CD14-positive monocyte (primary cell): ENCODE results near the gene TALDO1. TPM values are rescaled to one million over a fixed set of nuclear protein-coding genes. Genes with fewer than 3 reads are reported as not detected.

Source experiments
- DNase-seq, 3 donors: peaks; one replicate each; pipeline ENCODE4 v3.0.0-alpha.2; 2011 to 2022
- H2AFZ ChIP-seq: 2 replicates; pipeline ENCODE4 v1.6.0; 2012; ENCODE audit warnings: mild to moderate bottlenecking, low read depth, low read length, inconsistent platforms; ENCODE audit not compliant: insufficient read depth, poor library complexity, severe bottlenecking
- H3K27ac ChIP-seq, 2 donors: 1 replicate in 1 of 2; 2 replicates in 1 of 2; pipeline ENCODE4 v1.5.1; 2012 to 2013; ENCODE audit warnings: low read length in 2 of 2, control low read depth in 1 of 2, inconsistent platforms in 1 of 2, low read depth in 1 of 2, mild to moderate bottlenecking in 1 of 2
- H3K27me3 ChIP-seq, 2 donors: one replicate each; pipeline versions ENCODE4 v1.6.0 to v1.6.1; 2011 to 2013; ENCODE audit warnings: low read length in 2 of 2; ENCODE audit not compliant: control insufficient read depth in 2 of 2, insufficient read depth in 2 of 2
- H3K36me3 ChIP-seq, 2 donors: replicated peaks in 1 of 2; 1 replicate in 1 of 2; 2 replicates in 1 of 2; pipeline versions ENCODE4 v1.5.1 to v1.6.1; 2012 to 2013; ENCODE audit warnings: low read length in 2 of 2, control low read depth in 1 of 2, inconsistent platforms in 1 of 2, mild to moderate bottlenecking in 1 of 2; ENCODE audit not compliant: insufficient read depth in 2 of 2, control insufficient read depth in 1 of 2
- H3K4me1 ChIP-seq, 2 donors: 1 replicate in 1 of 2; 2 replicates in 1 of 2; pipeline versions ENCODE4 v1.5.1 to v1.6.1; 2012 to 2013; ENCODE audit warnings: low read length in 2 of 2, control low read depth in 1 of 2, inconsistent platforms in 1 of 2, mild to moderate bottlenecking in 1 of 2, moderate library complexity in 1 of 2; ENCODE audit not compliant: insufficient read depth in 2 of 2, control insufficient read depth in 1 of 2
- H3K4me2 ChIP-seq: replicated peaks from 2 replicates; pipeline ENCODE3; 2012; ENCODE audit warnings: low read length, moderate library complexity, mild to moderate bottlenecking; ENCODE audit not compliant: poor library complexity, severe bottlenecking; ENCODE audit errors: extremely low read depth
- H3K4me3 ChIP-seq, 3 experiments: fragments of 200-600 bp in 1 of 3; sonication (generic) in 1 of 3; replicated peaks in 1 of 3; 1 replicate in 2 of 3; 2 replicates in 1 of 3; pipeline ENCODE4 v1.5.1; 2011 to 2013; ENCODE audit warnings: low read length in 3 of 3, mild to moderate bottlenecking in 3 of 3, control low read depth in 2 of 3, low read depth in 2 of 3, inconsistent platforms in 1 of 3, moderate library complexity in 1 of 3
- H3K79me2 ChIP-seq: 2 replicates; pipeline ENCODE4 v1.6.0; 2012; ENCODE audit warnings: mild to moderate bottlenecking, control low read depth, inconsistent platforms, low read length, moderate library complexity; ENCODE audit not compliant: insufficient read depth
- H3K9ac ChIP-seq: 2 replicates; pipeline ENCODE4 v1.6.0; 2017; ENCODE audit warnings: low read length, mild to moderate bottlenecking; ENCODE audit not compliant: insufficient read depth, poor library complexity, severe bottlenecking
- H3K9me3 ChIP-seq, 2 donors: replicated peaks in 1 of 2; 1 replicate in 1 of 2; 2 replicates in 1 of 2; pipeline versions ENCODE4 v1.5.1 to v1.6.1; 2012 to 2013; ENCODE audit warnings: low read length in 2 of 2, control low read depth in 1 of 2; ENCODE audit not compliant: control insufficient read depth in 1 of 2, insufficient read depth in 1 of 2
- H4K20me1 ChIP-seq: 2 replicates; pipeline ENCODE4 v1.6.0; 2012; ENCODE audit warnings: mild to moderate bottlenecking, low read length, control low read depth, moderate library complexity; ENCODE audit not compliant: insufficient read depth
- H3K27ac Mint-ChIP-seq, 7 donors: one replicate each; pipeline ENCODE4 v1.8.0; 2020; ENCODE audit warnings: mild to moderate bottlenecking in 7 of 7, mixed read lengths in 7 of 7, moderate library complexity in 6 of 7, inconsistent platforms in 2 of 7
- H3K27me3 Mint-ChIP-seq, 3 donors: one replicate each; pipeline ENCODE4 v1.8.0; 2021 to 2022; ENCODE audit warnings: low read depth in 3 of 3, mild to moderate bottlenecking in 3 of 3, mixed read lengths in 3 of 3, moderate library complexity in 3 of 3, inconsistent platforms in 1 of 3
- H3K36me3 Mint-ChIP-seq, 2 donors: one replicate each; pipeline ENCODE4 v1.8.0; 2020; ENCODE audit warnings: mixed read lengths in 2 of 2, inconsistent platforms in 1 of 2, mild to moderate bottlenecking in 1 of 2
- H3K4me1 Mint-ChIP-seq: one replicate; pipeline ENCODE4 v1.8.0; 2020; ENCODE audit warnings: mild to moderate bottlenecking, mixed read lengths
- H3K4me3 Mint-ChIP-seq, 2 donors: one replicate each; pipeline ENCODE4 v1.8.0; 2020; ENCODE audit warnings: mild to moderate bottlenecking in 2 of 2, mixed read lengths in 2 of 2, moderate library complexity in 1 of 2
- H3K9me3 Mint-ChIP-seq, 7 donors: one replicate each; pipeline ENCODE4 v1.8.0; 2020 to 2022; ENCODE audit warnings: mixed read lengths in 7 of 7, mild to moderate bottlenecking in 6 of 7, moderate library complexity in 6 of 7, inconsistent platforms in 2 of 7
- WGBS: methylation state at CpG from one replicate; pipeline ENCODE4 v1.1.5; 2013; ENCODE audit warnings: missing lambda C conversion rate; ENCODE audit not compliant: insufficient coverage; 5-methylcytosine and 5-hydroxymethylcytosine counted together
- intact Hi-C, 2 donors: fragments of 100-400 bp; cut with micrococcal nuclease; formaldehyde crosslinking; loops; one replicate each; pipeline versions ENCODE4 v1.15.0 to v1.15.1; 2023
- polyA plus RNA-seq, 3 donors: library from polyadenylated mRNA; depleted of rRNA in 1 of 3; unstranded in 2 of 3; stranded (reverse) in 1 of 3; fragments of 300-500 nt in 2 of 3; fragments of >200 nt in 1 of 3; fragmentation: Illumina TruSeq in 2 of 3; gene quantifications; 1 replicate in 2 of 3; 2 replicates in 1 of 3; pipeline ENCODE4 v1.2.3, GENCODE V29; 2012 to 2021
- TF ChIP-seq, protein P1 (sequence below): fragments of 200-600 bp; IDR thresholded peaks from one replicate; pipeline ENCODE4 v1.8.0; 2022; ENCODE audit warnings: antibody characterized with exemption, mild to moderate bottlenecking

TALDO1 gene
- polyA plus RNA-seq, 3 donors, result 502 to 1,249 (median 1,224) TPM

DNA sequence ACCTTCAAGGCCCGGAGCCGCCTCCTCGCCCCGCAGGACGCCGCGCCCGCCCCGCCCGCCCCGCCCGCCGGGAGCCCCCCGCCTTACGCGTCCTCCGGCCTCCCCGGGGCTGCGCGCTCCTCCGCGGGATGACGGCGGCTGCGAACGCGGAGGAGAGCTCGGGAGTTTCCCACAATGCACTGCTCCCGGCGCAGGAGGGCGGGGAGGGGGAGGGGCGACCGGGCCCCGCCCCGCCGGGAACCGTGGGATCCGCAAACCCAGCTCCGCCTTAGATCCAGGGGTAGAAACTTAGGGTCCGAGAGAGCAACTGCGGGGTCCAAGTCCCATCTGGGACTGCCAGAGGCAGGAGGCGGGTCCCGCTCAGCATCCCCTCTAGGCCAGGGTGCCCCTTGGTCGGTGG is 42.7 kb downstream of the TALDO1 start, which contains the start of gene CEND1:
TSS of gene CEND1 (minus strand) at position 148 of the 400 bp plus-strand sequence. CDS start 1,514 bp downstream, outside the sequence.
- no peaks in the 10 kb centered on the region for H3K9me3 ChIP-seq
- peaks cover 4 to 28% of the 10 kb centered on the region in 2 donors for H3K27me3 ChIP-seq
- 3% methylated on average over 22 of the region's 44 CpGs for WGBS
- TF ChIP-seq, protein P1, sequence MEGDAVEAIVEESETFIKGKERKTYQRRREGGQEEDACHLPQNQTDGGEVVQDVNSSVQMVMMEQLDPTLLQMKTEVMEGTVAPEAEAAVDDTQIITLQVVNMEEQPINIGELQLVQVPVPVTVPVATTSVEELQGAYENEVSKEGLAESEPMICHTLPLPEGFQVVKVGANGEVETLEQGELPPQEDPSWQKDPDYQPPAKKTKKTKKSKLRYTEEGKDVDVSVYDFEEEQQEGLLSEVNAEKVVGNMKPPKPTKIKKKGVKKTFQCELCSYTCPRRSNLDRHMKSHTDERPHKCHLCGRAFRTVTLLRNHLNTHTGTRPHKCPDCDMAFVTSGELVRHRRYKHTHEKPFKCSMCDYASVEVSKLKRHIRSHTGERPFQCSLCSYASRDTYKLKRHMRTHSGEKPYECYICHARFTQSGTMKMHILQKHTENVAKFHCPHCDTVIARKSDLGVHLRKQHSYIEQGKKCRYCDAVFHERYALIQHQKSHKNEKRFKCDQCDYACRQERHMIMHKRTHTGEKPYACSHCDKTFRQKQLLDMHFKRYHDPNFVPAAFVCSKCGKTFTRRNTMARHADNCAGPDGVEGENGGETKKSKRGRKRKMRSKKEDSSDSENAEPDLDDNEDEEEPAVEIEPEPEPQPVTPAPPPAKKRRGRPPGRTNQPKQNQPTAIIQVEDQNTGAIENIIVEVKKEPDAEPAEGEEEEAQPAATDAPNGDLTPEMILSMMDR, result no peak
- H3K4me1 ChIP-seq, result no peaks in the 10 kb centered on the region
- no peak within 1 kb of the TSS for H3K4me2 ChIP-seq
- H3K9me3 Mint-ChIP-seq, result peaks cover 0 to 2% (median 0%) of the 10 kb centered on the region in 7 donors
- H3K36me3 ChIP-seq, result peaks cover 5 to 9% of the 10 kb centered on the region in 2 donors
- no peak for DNase-seq
- H2AFZ ChIP-seq, result no peak within 1 kb of the TSS
- H3K36me3 Mint-ChIP-seq, result peaks cover 17 to 20% of the 10 kb centered on the region in 2 donors
- H3K27ac ChIP-seq, result no peak within 1 kb of the TSS
- no peaks in the 10 kb centered on the region for H3K4me1 Mint-ChIP-seq
- H3K79me2 ChIP-seq, result no peaks in the 10 kb centered on the region
- intact Hi-C loops, result no loop called here
- H4K20me1 ChIP-seq, result peaks cover 12% of the 10 kb centered on the region
- peaks cover 15 to 37% (median 20%) of the 10 kb centered on the region in 3 donors for H3K27me3 Mint-ChIP-seq
- H3K9ac ChIP-seq, result no peak within 1 kb of the TSS
- H3K4me3 ChIP-seq, result no peak within 1 kb of the TSS
- peak within 1 kb of the TSS; percentile 37 to 46 for H3K4me3 Mint-ChIP-seq
- no peak within 1 kb of the TSS for H3K27ac Mint-ChIP-seq

DNA sequence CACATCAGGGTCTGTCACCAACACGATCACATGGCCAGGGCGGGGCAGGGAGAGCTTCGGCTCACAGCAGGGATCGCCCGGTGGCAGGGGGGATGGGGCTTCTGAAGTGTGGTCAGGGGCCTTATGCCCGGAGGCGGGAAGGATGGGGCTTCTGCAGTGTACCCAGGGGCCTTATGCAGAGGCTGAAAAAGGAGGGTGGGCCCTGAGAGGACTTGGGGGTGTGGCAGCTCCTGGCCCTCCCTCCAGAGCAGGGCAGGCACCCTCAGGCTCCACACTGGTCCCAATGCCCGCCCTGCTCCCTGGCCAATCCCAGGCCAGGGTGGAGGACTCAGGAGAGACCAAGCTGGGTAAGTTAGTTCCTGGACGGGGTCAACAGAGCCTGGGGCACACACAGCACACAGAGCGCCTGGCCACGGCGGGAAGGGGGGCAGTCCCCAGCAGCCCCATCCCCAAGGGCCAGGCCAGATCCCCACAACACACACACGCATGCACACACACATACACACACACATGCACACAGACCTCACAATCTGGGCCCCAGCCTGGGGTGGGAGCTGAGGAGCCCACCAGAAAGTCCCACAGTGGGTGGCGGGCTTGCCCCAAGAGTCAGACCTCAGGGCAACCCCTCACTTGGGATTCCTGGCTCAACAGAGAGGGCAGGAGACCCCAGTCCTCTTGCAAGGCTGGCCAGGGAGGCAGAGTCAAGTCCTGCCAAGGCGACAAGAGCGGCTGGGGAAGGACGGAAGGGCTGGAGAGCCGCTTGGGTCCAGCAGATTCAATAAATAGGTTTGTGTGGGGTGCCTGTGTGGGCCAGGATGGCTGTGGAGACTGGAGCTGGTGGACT is 43.7 kb downstream of the TALDO1 start:
- TF ChIP-seq, protein P1, result no peak
- H3K9me3 Mint-ChIP-seq, result peaks cover 0 to 2% (median 0%) of the 10 kb centered on the region in 7 donors
- Histone ChIP-seq H3K27ac (no peak overlapping the region), H3K9me3 (no peaks in the 10 kb centered on the region), H3K36me3 (peaks cover 5 to 9% of the 10 kb centered on the region in 2 donors), H3K4me1 (peaks cover 9% of the 10 kb centered on the region in 2 donors), H3K27me3 (peaks cover 4 to 28% of the 10 kb centered on the region in 2 donors), H3K4me2 (no peak overlapping the region), H4K20me1 (peaks cover 12% of the 10 kb centered on the region), H3K9ac (no peak overlapping the region), H3K4me3 (no peak overlapping the region), H2AFZ (no peak overlapping the region), H3K79me2 (peaks cover 8% of the 10 kb centered on the region)
- peaks cover 16 to 17% of the 10 kb centered on the region in 2 donors for H3K36me3 Mint-ChIP-seq
- intact Hi-C loops, result no loop called here
- peak overlapping the region in 1 of 2 donors; percentile 37 for H3K4me3 Mint-ChIP-seq
- WGBS, result 87% methylated on average over 18 of the region's 18 CpGs
- H3K27ac Mint-ChIP-seq, result no peak overlapping the region
- peaks cover 3% of the 10 kb centered on the region for H3K4me1 Mint-ChIP-seq
- no peak for DNase-seq
- H3K27me3 Mint-ChIP-seq, result peaks cover 15 to 36% (median 20%) of the 10 kb centered on the region in 3 donors
